T-helper 2 cell treated with Interferon-gamma antibody and Interleukin-4, amounts not matched to agents 5 μg/mL and 100 μg/mL, for 36 hours (primary cell): ENCODE data around the gene PALLD.
"Not testable (repeated sequence)": the region's sequence is repeated elsewhere in the genome, so short reads cannot be mapped to it uniquely, and the experiment has no call there.

Experiments
- DNase-seq: peaks from one replicate; pipeline ENCODE4 v3.0.0; 2021; ENCODE audit warnings: low spot score
- H3K27ac Mint-ChIP-seq: one replicate; pipeline ENCODE4 v1.8.0; 2021; ENCODE audit warnings: mild to moderate bottlenecking, mixed read lengths
- H3K27me3 Mint-ChIP-seq: one replicate; pipeline ENCODE4 v1.8.0; 2021; ENCODE audit warnings: low read depth, mixed read lengths
- H3K36me3 Mint-ChIP-seq: one replicate; pipeline ENCODE4 v1.8.0; 2021; ENCODE audit warnings: low read depth, mixed read lengths
- H3K4me1 Mint-ChIP-seq: one replicate; pipeline ENCODE4 v1.8.0; 2021; ENCODE audit warnings: low read depth, mixed read lengths
- H3K4me3 Mint-ChIP-seq: one replicate; pipeline ENCODE4 v1.8.0; 2022; ENCODE audit warnings: mild to moderate bottlenecking, moderate library complexity, mixed read lengths
- H3K9me3 Mint-ChIP-seq: one replicate; pipeline ENCODE4 v1.8.0; 2021; ENCODE audit warnings: mixed read lengths

The PALLD gene

GRCh38 chr4:168506014-168506413 is 9.2 kb downstream of the PALLD start:
- Mint-ChIP-seq H3K4me1 (peaks cover 13% of the 10 kb centered on the region), H3K27ac (no peak overlapping the region)

DNA sequence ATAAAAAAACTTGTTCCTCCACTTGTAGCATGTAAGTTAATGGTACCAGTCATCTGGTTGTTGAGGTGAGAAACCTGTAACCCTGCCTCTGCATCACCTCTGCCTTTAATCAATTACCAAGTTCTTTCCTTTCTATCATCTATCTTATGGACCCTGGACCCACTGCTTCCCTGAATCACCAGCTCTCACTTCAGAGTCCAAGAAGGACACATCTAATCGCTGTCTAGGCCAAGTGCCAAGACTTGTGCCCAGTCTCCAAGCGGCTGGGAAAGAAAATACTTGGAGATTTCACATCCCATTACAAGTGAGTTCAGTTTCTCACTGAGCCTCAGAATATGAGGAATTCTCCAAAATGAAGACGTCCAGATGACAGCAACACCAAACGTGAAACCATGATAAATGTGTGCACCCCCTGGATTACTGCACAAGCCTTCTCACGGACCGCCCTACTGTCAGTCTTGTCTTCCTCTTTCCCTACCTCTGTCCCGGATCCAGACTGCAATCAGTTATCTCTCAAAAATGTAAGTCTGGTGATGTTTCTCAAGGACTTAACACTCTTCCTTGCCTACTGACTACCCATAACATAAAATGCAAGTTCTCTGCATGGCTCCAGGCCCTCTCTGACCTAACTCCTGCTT is 10.4 kb downstream of the PALLD start:
- H3K27ac Mint-ChIP-seq: no peak overlapping the region
- H3K4me1 Mint-ChIP-seq: peaks cover 15% of the 10 kb centered on the region
- H3K4me3 Mint-ChIP-seq: no peak overlapping the region
- peaks cover 13% of the 10 kb centered on the region for H3K27me3 Mint-ChIP-seq
- no peaks in the 10 kb centered on the region for H3K9me3 Mint-ChIP-seq
- no peak for DNase-seq
- H3K36me3 Mint-ChIP-seq: no peaks in the 10 kb centered on the region

More at GRCh38 chr4:168506014-168506413, 9.2 kb downstream of the PALLD start:
- no peak overlapping the region for H3K4me3 Mint-ChIP-seq
- no peaks in the 10 kb centered on the region for H3K9me3 Mint-ChIP-seq
- peaks cover 21% of the 10 kb centered on the region for H3K27me3 Mint-ChIP-seq
- no peak for DNase-seq
- H3K36me3 Mint-ChIP-seq: no peaks in the 10 kb centered on the region

GRCh38 chr4:168508683-168509082 is 11.8 kb downstream of the PALLD start:
- Mint-ChIP-seq H3K27me3 (peaks cover 9% of the 10 kb centered on the region), H3K4me3 (no peak overlapping the region), H3K27ac (no peak overlapping the region), H3K4me1 (peaks cover 14% of the 10 kb centered on the region), H3K36me3 (no peaks in the 10 kb centered on the region), H3K9me3 (no peaks in the 10 kb centered on the region)
- DNase-seq: no peak

GRCh38 chr4:168509786-168510185 is 12.9 kb downstream of the PALLD start:
- no peaks in the 10 kb centered on the region for H3K36me3 Mint-ChIP-seq
- H3K27me3 Mint-ChIP-seq: peaks cover 4% of the 10 kb centered on the region
- peaks cover 14% of the 10 kb centered on the region for H3K4me1 Mint-ChIP-seq
- no peaks in the 10 kb centered on the region for H3K9me3 Mint-ChIP-seq
- H3K27ac Mint-ChIP-seq: no peak overlapping the region
- DNase-seq: peak; percentile 64
- no peak overlapping the region for H3K4me3 Mint-ChIP-seq

DNA sequence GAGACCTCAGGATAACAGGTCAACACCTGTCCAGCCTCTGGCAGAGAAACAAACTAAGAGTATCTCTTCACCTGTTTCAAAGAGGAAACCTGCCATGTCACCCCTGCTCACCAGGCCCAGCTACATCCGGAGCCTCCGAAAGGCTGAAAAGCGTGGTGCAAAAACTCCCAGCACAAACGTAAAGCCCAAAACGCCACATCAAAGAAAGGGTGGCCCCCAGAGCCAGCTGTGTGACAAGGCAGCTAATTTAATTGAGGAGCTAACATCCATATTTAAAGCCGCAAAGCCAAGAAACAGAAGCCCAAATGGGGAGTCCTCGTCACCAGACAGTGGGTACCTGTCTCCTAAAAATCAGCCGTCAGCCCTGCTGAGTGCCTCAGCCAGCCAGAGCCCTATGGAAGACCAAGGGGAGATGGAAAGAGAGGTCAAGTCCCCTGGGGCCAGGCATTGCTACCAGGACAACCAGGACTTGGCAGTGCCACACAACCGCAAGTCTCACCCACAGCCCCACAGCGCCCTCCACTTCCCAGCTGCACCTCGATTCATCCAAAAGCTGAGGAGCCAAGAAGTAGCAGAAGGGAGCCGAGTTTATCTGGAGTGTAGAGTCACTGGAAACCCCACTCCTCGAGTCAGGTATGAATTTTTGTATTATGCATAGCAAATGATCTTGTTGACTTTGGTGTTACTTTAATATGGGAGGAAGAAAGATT is 15.1 kb downstream of the PALLD start:
- peak; percentile 18 for DNase-seq
- Mint-ChIP-seq H3K9me3 (no peaks in the 10 kb centered on the region), H3K36me3 (no peaks in the 10 kb centered on the region), H3K4me3 (peak overlapping the region; percentile 5), H3K27ac (no peak overlapping the region), H3K4me1 (peaks cover 14% of the 10 kb centered on the region), H3K27me3 (peaks cover 14% of the 10 kb centered on the region)

DNA sequence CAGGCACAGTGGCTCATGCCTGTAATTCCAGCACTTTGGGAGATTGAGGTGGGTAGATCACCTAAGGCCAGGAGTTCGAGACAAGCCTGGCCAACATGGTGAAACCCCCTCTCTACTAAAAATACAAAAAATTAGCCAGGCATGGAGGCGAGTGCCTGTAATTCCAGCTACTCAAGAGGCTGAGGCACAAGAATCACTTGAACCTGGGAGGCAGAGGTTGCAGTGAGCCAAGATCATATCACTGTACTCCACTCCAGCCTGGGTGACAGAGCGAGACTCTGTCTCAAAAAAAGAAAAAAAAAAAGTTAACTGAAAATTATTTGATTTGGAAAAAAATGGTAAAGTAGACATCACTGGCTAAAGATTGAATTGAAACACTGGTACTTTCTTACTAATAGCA is 17.0 kb downstream of the PALLD start:
- H3K4me1 Mint-ChIP-seq: peaks cover 14% of the 10 kb centered on the region
- H3K36me3 Mint-ChIP-seq, H3K9me3 Mint-ChIP-seq, DNase-seq, H3K27ac Mint-ChIP-seq, H3K4me3 Mint-ChIP-seq: not testable (repeated sequence)
- peaks cover 16% of the 10 kb centered on the region for H3K27me3 Mint-ChIP-seq

DNA sequence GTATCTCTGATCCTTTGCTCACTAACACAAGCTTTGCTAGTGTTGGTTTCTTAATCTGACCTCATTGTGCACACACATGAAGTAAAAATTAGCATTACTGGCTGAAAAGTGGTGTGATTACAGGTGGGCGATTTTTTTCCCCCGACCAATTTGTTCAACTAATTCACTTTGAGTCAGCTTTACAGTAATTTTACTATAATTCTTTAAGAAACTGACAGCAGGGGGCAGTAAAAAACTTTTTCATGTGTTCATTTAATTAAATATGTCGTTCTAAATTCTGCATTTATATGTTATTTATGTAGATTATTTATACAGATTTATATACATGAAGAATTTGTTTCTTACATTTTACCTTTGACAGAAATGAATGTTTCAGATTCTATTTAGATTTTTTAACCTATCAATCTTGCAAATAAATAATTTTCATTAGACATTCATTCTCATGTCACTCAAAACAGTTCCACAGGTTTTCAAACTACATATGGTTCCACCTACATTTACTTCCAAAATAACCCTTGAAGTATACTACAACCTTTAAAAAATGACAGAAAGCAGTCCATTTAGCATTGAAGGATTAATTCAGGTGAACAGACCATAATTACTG is 17.5 kb downstream of the PALLD start:
- Mint-ChIP-seq H3K9me3 (no peaks in the 10 kb centered on the region), H3K4me1 (peaks cover 12% of the 10 kb centered on the region), H3K27ac (no peak overlapping the region), H3K36me3 (no peaks in the 10 kb centered on the region), H3K4me3 (no peak overlapping the region), H3K27me3 (peaks cover 18% of the 10 kb centered on the region)
- no peak for DNase-seq

- peaks cover 19% of the 10 kb centered on the region for H3K27me3 Mint-ChIP-seq
- H3K4me3 Mint-ChIP-seq: no peak overlapping the region
- no peaks in the 10 kb centered on the region for H3K9me3 Mint-ChIP-seq
- H3K36me3 Mint-ChIP-seq: no peaks in the 10 kb centered on the region
- peaks cover 4% of the 10 kb centered on the region for H3K4me1 Mint-ChIP-seq
- no peak overlapping the region for H3K27ac Mint-ChIP-seq
- DNase-seq: no peak
Observed at GRCh38 chr4:168515222-168516011, 18.6 kb downstream of the PALLD start.

DNA sequence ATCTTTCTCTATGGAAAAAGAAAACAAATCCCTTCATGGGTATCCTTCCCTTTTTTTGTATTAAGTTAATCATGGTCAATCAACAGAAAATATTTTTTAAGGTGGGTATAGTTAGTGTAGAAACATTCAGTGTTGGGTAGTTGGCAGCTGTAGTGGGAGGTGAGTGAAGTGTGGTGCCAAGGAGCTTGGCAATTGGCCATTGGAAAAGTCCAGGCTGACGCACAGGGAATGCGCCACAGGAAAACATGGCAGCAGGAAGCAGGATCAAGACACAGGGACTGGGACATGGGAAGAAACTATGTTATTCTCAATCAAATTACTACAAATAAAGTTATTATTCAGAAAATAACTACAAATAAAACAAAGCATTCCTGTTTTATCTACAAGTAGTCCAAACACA is 20.0 kb downstream of the PALLD start:
- Mint-ChIP-seq H3K4me3 (no peak overlapping the region), H3K4me1 (peaks cover 3% of the 10 kb centered on the region), H3K27ac (no peak overlapping the region), H3K36me3 (no peaks in the 10 kb centered on the region), H3K27me3 (peaks cover 25% of the 10 kb centered on the region), H3K9me3 (no peaks in the 10 kb centered on the region)
- no peak for DNase-seq

DNA sequence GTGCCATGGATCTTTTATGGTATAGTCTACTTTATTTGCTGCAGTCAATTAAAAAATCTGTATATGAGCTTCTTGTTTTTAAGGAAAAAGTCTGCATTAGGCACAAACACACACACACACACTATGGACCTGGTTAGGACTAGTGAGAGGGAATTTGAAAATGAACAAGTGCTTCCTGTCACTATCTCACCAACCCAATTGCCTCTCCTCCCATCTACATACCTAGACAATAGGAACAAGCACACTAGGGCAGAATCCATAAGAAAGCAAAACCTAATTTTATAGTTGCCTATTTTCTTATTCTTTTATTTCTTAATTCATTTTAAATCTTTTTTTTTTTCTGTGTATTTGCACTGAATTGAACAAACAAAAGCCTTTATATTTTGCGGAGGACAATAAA is 22.7 kb downstream of the PALLD start:
- no peaks in the 10 kb centered on the region for H3K4me1 Mint-ChIP-seq
- H3K27me3 Mint-ChIP-seq: peaks cover 28% of the 10 kb centered on the region
- no peaks in the 10 kb centered on the region for H3K9me3 Mint-ChIP-seq
- DNase-seq: no peak
- no peaks in the 10 kb centered on the region for H3K36me3 Mint-ChIP-seq
- H3K27ac Mint-ChIP-seq: no peak overlapping the region
- H3K4me3 Mint-ChIP-seq: no peak overlapping the region

DNA sequence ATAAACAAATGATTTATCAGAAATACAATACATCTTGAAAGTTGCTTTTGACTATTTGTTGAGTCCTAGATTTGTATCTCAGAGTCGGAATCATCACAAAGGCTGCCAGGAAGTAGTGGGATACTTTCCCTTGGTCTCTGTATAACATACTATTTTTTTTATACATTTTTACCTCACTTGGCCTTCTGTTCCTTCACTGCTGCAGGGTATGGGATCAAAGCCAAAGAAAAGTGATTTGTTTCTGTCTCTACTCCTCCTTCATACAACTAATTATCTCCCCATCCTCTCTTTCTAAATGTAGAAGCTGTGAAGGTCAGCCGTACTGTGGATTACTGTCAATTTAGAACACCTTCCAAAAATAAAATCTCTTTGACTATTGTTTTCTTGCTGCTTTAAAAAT is 24.9 kb downstream of the PALLD start:
- H3K27me3 Mint-ChIP-seq: peaks cover 27% of the 10 kb centered on the region
- no peak overlapping the region for H3K4me3 Mint-ChIP-seq
- H3K9me3 Mint-ChIP-seq: no peaks in the 10 kb centered on the region
- H3K27ac Mint-ChIP-seq: no peak overlapping the region
- no peaks in the 10 kb centered on the region for H3K4me1 Mint-ChIP-seq
- H3K36me3 Mint-ChIP-seq: no peaks in the 10 kb centered on the region
- DNase-seq: no peak

DNA sequence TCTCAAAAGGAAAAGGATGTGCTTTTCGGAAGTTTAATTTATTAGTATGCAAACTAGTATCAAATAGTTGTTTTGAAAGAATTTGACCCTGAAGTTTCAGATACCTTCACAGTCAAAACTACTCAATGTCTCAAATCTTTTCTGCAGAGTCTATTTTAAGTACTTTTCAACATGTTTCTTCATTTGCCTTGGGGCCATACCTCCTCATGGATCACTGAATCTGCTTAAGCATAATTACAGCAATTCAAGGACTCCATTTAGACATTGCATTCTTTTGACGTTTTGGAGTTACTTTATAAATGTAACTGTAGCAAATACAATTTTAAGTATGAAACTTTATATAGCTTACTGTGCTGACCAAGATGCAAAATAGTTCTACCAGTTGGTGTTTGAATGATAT is 25.5 kb downstream of the PALLD start:
- no peak for DNase-seq
- H3K27me3 Mint-ChIP-seq: peaks cover 25% of the 10 kb centered on the region
- H3K27ac Mint-ChIP-seq: no peak overlapping the region
- no peak overlapping the region for H3K4me3 Mint-ChIP-seq
- no peaks in the 10 kb centered on the region for H3K4me1 Mint-ChIP-seq
- H3K36me3 Mint-ChIP-seq: no peaks in the 10 kb centered on the region
- H3K9me3 Mint-ChIP-seq: no peaks in the 10 kb centered on the region

DNA sequence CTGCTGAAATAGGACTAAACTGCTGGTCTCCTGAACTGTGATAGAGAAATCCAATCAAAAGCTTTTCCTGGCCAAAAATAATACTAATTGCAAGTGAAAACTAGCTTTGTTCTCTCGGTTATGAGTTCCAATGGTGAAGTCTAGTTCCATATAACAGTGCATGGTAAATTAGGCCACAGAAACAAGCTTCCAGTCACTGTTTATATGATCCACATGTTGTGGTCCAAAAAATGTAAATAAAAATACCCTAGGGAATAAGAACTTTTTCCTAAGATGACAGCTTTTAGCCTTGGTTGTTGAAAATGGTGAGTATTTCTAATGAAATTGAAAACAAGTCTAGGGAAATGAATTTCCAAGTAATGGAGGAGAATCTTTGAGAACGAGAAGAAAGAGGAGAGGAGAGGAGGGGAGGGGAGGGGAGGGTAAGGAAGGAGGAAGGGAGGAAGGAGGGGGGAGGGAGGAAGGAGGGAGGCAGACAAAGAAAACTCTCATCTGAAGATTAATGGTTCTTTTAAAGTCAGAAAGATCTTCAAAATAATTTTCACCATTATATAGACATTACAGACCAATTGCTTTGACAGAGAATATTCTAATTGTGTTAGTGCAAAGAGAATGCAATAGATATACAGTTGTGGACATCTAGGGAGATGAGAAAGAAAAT is 26.1 kb downstream of the PALLD start:
- no peaks in the 10 kb centered on the region for H3K36me3 Mint-ChIP-seq
- no peaks in the 10 kb centered on the region for H3K9me3 Mint-ChIP-seq
- peaks cover 28% of the 10 kb centered on the region for H3K27me3 Mint-ChIP-seq
- H3K4me3 Mint-ChIP-seq: no peak overlapping the region
- DNase-seq: no peak
- H3K27ac Mint-ChIP-seq: no peak overlapping the region
- H3K4me1 Mint-ChIP-seq: no peaks in the 10 kb centered on the region
